Activated CD8-positive, alpha-beta memory T cell treated with anti-CD3 and anti-CD28 coated beads, Interleukin-2, amount 50 U/mL, for 24 hours (primary cell): Measurements from ENCODE around the gene ZNF235.
"Not testable (repeated sequence)": the region's sequence is repeated elsewhere in the genome, so short reads cannot be mapped to it uniquely, and the experiment has no call there.

Source experiments
- DNase-seq: peaks from one replicate; pipeline ENCODE4 v3.0.0-alpha.2; 2020; ENCODE audit errors: extremely low read depth

Gene ZNF235

DNA sequence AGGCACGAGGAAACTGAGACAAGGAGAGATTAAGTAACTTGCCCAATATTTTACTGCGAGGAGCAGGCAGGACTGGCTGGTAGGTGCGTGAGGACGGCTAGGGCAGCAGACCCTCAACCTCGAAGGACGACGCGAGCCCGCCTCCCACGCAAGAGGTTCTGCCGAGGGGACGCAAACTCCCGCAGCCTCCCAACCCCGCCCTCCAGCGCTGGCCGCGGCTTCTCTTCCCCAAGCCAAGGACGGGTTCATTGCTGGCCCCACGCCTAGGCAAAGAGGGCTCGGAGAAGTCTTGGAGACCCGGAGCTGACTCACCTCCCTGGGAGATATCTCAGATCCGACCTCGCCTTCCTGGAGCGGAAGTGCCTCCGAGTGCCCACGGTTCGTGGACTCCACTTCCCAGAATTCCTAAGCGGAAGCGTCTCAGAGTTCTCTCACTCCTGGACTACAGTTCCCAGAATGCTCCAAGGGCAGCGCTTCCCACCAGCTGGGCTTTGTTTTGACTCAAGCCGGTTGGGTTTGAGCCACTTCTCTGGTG lies at the start of gene ZNF235:
TSS of gene ZNF235 (minus strand) at position 367 of the 535 bp plus-strand sequence. CDS start 1,621 bp downstream, outside the sequence.
- peak; percentile 55 for DNase-seq

DNA sequence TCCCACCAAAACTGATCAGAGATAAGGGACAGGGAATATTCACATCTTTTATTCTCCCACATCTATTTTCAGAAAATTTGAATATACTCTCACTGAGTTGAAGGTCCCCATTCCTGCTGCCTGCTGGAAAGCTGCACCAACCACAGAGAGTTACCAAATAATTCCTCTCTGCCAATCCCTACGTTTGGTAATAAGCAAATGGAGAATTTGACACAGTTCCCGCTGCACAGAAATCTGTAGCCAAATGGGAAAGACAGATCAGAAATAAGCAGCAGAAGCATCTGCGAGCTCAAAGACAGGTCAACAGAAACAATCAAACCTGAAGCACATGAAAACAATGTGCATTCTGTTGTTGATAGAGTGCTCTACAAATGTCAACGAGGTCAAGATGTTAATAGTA lies 41.7 kb upstream of the ZNF235 start:
- DNase-seq, result no peak

DNA sequence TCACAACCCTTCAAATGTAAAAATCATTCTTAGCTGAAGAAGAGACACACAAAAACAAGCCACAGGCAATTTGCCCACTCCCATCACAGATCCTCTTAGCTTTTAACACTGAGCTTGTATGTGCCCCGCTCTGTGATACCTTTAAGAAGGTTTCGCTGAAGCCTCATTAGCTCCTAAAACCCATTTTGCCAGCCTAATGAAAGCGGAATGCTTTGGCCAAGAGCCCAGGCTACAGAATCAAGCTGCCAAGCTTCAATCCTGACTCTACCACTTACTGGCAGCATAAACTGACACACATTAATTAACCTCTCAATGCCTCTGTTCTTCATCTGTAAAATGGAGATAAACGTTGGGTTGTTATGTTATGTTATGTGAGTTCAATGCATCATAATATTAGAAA lies 41.1 kb upstream of the ZNF235 start:
- no peak for DNase-seq

DNA sequence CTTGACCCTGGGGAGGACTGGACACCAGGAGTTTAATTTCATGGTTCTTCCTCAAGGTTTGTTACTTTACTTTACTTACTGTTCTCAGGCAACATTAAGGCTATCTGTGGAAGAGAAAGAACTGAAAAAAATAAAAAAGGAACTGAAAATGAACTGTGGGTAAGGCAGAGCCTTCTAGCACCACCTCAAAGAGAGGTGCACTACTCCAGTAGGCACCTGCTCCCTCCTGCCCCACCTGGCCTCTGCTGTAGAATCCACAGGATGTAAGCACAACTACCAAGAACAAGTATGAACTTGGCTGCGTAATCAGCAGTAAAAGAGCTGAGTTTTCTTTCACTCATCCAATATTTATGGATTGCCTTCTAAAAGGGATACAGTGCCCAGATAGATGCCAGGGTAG lies 39.4 kb upstream of the ZNF235 start:
- no peak for DNase-seq

DNA sequence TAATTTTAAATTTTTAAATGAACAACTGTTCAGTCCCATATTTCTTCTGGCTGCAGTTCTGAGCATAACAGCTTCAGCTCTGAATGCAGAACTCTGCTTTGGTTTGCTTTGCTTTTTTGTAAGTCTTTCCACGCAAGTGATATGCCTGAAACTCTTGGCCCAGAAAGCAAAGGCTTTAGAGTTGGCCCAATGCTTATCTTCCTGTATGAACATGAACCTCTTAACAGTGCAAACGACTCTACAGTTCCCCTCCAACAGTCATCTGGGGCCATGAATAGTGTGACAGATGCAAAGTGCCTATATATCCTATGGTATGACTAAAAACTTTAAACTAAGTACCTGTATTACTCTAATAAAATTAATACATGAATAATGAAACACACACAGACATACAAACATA lies 37.0 kb upstream of the ZNF235 start:
- DNase-seq, result no peak

DNA sequence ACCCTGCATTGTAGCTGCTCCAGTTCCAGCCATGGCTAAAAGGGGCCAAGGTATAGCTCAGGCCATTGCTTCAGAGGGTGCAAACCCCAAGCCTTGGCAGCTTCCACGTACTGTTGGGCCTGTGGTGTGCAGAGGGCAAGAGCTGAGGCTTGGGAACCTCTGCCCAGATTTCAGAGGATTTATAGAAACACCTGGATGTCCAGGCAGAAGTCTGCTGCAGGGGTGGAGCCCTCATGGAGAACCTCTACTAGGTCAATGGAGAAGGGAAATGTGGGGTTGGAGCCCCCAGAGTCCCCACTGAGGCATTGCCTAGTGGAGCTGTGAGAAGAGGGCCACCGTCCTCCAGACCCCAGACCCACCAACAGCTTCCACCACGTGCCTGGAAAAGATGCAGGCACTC lies 29.8 kb upstream of the ZNF235 start:
- not testable (repeated sequence) for DNase-seq

DNA sequence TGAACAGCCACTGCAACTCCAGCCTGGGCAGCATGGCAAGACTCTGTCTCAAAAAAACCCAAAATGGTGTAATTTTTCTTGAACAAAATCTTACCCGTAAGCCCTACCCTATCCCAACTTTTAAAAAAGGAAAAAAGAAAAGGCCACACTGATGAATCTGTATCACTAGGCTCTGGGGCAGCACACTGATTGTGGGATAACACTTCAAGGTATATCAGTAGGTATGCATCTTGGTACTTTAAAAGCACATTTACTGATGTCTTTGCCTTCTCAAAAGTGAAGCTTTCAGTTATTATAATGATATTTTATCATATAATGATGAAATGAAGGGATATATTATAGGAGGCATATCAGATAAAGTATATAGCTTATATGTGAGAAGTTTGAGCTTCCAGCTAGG lies 27.3 kb upstream of the ZNF235 start:
- DNase-seq, result no peak

DNA sequence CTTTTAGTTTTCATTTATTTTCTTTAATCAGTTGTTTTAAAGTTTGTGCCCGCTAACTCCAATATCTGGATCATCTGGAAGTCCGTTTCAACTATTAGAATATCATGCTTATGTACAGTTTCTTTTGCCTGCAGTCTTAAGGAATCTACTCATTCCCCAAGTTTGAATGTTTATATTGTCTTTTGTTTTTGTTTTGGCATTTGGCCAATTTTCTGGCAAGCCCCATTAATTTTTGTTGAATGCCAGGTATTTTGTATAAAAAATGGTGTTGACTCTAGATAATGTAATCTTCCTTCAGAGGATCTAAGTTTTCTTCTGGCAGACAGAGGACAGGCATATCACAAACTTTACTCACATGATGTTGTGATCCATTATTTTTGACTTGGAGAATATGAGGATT lies 11.1 kb upstream of the ZNF235 start:
- no peak for DNase-seq

DNA sequence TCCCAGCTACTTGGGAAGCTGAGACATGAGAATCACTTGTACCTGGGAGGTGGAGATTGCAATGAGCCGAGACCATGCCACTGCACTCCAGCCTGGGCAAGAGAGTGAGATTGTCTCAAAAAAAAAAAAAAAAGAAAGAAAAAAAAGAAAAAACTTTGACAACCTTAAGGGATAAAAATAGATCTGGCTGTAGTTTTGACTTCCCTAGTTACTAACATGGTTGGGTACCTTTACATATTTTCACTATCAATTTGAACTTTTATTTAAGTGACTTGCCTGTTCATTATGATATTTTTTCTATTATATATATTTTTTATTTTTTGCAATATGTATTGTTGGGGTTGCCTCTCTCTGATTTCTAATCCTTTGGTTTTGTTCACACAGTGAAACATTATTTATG lies 8.4 kb upstream of the ZNF235 start:
- no peak for DNase-seq

DNA sequence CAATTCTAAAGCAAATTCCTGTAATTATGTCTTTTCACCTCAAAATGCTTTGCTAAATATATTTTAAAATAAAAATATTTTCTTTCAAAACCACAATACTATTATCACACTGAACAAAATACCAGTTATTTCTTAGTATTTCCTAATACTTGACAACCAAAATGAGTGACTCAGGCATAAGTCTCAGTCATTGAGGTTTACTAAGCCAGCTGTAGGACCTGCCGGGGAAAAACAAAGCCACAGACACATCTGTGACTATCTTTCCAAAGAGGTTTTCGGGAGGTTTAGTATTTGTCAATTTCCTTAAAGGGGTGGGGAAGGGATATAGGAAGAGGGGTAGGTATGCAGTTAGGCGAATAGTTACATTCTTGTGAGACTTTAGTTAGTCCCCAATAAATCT lies 3.2 kb upstream of the ZNF235 start:
- DNase-seq, result no peak

DNA sequence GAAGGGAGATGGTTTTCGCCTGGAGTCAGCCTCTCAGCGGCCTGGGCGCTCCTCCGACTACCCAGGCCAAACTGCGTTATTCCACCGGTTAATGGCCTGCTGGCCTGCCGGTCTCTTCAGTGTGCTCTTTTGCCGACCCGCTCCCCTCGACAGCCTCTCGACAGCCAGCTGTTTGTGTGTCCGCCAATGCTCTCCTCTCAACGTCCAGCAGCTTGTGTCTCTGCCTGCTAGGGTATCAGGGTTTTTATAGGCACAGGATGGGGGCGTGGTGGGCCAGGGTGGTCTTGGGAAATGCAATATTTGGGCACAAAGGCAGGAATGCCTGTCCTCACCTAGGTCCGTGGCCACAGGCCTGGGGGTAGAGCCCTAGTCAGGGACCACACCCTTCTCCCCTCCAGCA lies 1.5 kb upstream of the ZNF235 start:
- DNase-seq, result no peak

DNA sequence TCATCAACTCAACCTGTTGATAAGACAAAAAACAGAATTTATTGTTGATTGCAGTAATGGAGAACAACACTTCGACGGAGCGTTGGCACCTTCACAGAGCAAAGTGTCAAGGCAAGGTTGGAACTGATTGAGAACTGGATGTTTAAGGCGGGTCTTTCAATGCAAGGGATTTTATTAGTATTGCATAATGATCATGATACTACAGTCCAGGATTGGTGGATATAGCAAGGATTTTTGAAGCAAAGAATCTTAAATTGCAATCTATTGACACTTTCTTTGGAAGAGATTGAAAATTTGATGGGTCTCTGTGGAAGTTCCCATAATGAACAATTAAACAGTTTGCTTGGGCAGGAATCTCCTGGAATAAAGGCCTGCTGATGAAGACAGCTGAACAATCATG lies 632 bp upstream of the ZNF235 start:
- DNase-seq, result no peak

DNA sequence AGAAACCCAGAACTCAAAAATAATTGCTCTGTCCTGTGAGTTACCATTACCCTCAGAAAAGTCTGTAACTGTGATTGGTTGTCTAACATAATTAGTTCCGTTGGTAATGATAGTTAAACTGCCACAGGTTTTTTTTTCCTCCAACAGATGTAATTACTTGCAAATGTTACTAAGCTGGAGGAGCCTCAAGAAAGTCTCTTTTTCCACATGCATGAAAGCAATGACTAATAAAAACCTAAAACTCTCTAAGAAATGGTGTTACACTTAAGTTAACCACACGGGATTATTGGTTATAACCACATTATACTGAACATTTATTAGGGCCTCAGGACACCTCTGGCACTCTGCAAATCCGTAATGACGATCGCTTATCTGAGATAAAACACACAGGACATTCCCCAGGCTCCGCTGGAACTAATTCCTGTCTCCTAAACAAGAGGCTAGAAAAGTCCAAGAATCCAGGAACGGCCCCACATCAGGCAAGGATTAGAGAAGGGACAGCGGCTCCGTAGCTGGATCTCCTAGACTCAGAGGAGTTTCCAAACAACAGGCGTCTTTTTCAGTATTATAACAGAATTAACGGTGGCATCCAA lies 753 bp downstream of the ZNF235 start:
- DNase-seq, result no peak

DNA sequence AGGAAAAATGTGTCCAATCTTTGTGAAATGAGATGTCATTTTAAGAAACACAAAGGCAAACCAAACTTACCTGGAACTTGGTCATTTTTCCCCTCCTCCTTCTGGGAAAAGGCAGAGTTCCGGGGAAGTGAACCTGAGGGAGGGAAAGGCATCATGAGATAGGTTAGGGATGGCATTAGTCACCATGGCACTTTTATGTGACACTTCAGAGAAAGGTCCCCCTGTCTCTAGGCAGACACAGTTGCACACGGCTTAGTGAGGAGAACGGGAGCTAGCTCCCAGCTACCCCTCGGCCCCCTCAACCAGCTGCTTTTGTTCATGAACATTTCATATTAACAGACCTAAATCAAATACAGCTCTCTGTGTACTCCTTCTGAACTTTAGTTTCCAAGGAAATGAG lies 1.5 kb downstream of the ZNF235 start:
- DNase-seq, result no peak

DNA sequence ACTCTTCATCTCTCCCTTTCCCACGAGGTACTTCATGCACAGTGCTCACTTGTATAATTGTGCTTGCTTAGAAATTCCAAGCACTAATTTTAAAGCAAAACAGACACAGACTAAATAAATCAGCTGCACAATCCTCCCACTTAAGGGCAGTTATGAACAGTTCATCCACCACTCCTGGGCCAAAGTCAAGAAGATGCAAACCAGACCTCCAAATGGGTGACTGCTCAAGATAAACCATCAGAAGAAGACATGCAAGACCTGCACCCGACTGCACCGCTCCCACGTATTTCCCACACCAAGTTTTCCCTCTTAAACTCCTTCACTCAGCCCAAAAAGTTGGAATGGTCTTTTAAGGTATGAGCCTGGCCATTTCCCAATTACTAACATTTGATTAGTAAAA lies 19.9 kb downstream of the ZNF235 start:
- no peak for DNase-seq

DNA sequence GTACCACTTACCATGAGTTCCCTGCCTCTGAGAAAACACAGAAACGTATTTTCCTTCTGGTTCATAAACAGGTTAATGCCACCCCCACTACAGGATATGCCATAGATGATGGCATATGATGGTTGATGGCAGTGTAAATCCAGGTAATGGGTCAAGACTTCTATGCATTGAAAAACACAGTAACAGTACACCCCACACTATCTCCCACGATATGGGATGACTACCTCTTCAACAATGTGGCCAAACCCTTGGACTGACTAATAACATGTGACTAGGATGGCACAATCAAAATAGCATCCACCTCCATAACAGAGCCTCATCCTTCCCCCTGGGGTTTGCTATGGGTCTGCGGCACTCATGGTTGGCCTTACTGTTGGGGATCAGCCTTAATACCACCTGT lies 22.0 kb downstream of the ZNF235 start:
- DNase-seq, result no peak

DNA sequence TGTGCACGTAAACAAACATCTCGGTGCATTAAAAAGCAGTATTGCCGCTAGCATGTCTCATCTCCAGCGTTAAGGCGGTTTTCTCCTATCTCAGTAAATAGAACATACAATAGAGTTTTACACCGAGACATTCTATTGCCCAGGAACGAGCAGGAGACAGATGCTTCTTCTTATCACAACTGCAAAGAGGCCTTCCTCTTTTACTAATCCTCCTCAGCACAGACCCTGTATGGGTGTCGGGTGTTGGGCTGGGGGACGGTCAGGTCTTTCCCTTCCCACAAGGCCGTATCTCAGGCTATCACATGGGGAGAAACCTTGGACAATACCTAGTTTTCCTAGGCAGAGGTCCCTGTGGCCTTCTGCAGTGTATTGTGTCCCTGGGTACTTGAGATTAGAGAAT lies 23.9 kb downstream of the ZNF235 start:
- DNase-seq, result no peak

DNA sequence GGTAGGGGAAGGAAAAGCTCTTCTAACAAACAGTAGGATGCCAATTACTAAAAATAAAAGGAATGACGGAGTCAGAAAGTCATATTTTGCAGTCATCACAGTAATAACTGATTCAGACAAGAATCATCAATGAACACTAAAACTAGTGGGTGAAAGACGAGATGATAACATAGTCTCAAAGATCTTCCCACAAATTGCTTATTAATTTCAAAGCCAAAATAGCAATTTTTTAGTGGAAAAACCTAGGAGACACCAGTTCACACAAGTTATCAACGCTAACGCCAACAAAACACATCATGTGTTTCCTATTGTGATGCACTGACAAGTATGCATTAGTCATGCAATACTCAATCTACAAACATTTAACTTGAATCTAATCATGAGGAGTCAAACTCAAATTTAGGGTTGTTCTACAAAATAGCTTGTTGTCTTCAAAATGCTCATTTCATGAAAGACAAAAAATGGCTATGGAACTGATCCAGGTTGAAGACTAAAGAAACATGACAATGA lies 26.6 kb downstream of the ZNF235 start:
- DNase-seq, result no peak

DNA sequence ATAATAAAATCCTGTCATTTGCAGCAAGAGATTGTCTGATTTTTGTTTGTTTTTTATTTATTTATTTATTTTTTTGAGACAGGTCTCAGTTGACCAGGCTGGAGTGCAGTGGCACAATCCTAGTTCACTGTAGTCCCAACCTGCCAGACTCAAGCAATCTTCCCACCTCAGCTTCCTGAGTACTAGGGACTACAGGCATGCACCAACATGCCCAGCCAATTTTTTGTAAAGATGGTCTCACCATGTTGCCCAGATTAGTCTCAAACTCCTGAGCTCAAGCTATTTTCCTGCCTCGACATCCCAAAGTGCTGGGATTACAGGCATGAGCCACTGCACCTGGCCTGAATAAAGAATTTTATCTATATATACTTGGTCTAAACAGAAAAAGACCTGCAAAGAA lies 27.5 kb downstream of the ZNF235 start:
- DNase-seq, result no peak

DNA sequence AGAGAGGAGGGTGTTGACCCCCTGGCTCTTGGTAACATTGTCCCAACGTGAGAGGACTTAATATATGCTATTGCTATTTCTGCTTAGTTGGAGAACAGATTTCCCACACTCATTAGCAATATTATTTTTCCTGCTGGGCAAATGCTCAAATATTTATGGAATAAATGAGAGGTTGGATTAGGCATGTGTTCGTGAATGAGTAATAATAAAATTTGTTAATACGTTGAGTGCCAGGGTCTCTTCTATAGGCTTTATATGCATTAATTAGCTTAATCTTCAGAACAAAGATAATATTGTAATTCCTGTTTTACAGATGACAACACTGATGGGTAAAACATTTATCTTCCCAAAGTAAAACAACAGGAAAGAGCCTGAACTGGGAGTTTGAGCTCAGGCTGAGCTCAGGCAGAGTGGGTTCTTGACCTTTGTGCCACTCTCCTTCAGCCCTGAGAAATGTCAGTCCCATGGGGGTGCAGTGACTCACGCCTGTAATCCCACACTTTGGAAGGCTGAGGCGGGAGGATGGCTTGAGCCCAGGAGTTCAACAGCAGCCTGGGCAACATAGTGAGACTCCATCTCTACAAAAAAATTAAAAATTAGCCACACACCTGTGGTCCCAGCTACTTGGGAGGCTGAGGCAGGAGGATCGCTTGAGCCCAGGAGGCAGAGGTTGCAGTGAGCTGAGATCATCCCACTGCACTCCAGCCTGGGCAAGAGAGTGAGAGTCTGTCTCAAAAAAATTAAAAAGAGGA lies 44.0 kb downstream of the ZNF235 start:
- no peak for DNase-seq

DNA sequence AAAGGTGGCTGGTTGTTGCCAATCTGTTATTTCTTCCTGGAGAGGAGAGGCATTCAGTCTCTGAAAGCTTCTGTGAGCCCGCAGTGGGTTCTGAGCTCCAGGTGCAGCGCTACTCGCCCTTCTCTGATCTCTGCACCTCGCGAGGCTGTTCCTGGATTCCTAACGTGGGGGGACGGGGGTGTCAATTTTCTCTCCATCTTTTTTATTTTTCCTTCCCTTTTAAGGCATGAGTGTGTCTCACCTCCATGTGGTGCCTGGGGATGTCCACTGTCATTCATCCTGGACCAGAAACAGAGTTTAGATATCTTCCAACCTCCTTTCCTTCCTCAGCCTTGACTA lies 44.5 kb downstream of the ZNF235 start:
- no peak for DNase-seq

DNA sequence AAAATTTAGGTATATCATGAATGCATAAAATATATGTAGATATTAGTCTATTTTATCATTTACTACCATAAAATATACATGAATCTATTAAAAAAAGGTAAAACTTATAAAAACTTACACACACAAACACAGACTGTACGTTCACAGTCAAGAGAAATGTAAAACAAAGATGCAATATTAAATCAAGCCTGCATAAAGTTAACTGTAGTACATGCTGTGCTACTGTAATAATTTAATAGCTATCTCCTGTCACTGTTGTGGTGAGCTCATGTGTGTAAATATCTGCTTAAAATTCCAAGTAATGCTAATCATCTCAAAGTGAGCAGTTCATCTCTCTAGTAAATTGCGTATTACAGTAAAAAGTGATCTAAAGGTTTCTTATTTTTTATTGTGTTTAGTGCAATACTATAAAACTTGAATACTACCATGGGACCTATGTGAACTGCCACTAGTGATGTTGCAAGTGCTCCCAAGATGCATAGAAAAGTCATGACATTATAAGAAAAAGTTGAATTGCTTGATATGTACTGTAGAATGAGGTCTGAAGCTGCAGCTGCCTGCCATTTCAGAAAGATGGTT lies 45.9 kb downstream of the ZNF235 start:
- no peak for DNase-seq

DNA sequence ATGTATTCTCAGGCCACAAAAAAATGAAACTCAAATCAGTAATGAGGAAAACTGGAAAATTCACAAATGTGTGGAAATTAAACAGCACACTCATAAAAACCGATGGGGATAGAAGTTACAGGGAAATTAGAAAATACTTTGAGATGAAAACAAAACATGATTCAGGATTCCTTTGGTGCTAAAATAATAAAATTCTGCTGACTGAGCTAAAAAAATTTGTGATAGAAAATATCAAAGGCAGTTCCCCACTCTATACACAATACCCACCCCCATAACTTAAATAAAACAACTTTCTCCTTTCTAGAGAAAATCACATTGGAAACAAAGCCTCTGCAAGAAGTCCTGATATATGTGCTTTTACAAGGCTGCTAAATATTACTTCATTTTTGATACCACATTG lies 46.7 kb downstream of the ZNF235 start:
- DNase-seq, result no peak
